ENCODE results near the gene DPYSL4.

- no peak for TF ChIP-seq CTCF (conservative IDR thresholded peaks at IDR 0.05; ENCODE audit: low read depth, low read length)
- no peak for TF ChIP-seq RFX5 (IDR thresholded peaks at IDR 0.05; ENCODE audit: low read depth, low read length)
- TF ChIP-seq POLR2A (IDR thresholded peaks at IDR 0.05; ENCODE audit: low read depth, low read length), result no peak
- no peak for TF ChIP-seq SMC3 (IDR thresholded peaks at IDR 0.05; ENCODE audit: low read depth, low read length)
- TF ChIP-seq MAFK (IDR thresholded peaks at IDR 0.05; ENCODE audit: low read depth, low read length), result no peak
- TF ChIP-seq FOS (IDR thresholded peaks at IDR 0.05; ENCODE audit: low read depth, low read length), result no peak
- TF ChIP-seq RCOR1 (IDR thresholded peaks at IDR 0.05; ENCODE audit: insufficient replicate concordance, low read length), result no peak
- TF ChIP-seq CHD1 (IDR thresholded peaks at IDR 0.05; ENCODE audit: low read depth, low read length), result no peak
- no peak for TF ChIP-seq USF2 (IDR thresholded peaks at IDR 0.05; ENCODE audit: low read depth, low read length)
- TF ChIP-seq ELK1 (IDR thresholded peaks at IDR 0.05; ENCODE audit: borderline replicate concordance, low read depth, low read length), result no peak
- TF ChIP-seq RAD21 (IDR thresholded peaks at IDR 0.05; ENCODE audit: low read length), result no peak
Measured at GRCh38 chr10:132237396-132237795, 50.6 kb downstream of the DPYSL4 start.

All from IMR-90 (cell line).